Measurements from ENCODE around the gene FSTL1.

Gene FSTL1

DNA sequence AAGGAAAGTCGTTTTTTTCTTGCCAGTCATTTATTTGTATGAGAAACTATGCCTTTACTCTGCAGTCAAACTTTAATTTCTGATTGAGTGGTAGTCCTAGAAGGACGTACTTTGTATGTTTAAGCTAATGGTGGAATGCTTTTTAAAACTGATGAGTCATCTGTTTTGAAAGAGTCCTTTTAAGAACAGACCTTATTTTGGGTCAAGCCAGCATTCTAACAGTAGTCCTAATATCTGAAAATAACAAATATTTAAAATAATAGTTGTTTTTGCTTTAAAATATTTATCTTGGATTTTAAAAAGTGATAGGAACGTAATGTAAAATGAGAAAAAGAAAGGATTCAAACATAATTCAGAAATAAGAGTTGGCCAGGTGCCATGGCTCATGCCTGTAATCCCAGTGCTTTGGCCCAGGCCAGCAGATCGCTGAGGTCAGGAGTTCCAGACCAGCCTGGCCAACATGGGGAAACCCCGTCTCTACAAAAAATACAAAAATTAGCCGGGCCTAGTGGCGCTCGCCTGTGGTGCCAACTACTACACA, 100.3 kb downstream of the FSTL1 start:
- Mint-ChIP-seq H3K9me3 (no peaks in the 10 kb centered on the region), H3K27me3 (peaks cover 7% of the 10 kb centered on the region), H3K27ac (no peak overlapping the region), H3K4me3 (peak overlapping the region; percentile 82), H3K4me1 (ENCODE audit: low read depth) (peaks cover 34% of the 10 kb centered on the region), H3K36me3 (ENCODE audit: low read depth) (peaks cover 31% of the 10 kb centered on the region)
- DNase-seq, result no peak

DNA sequence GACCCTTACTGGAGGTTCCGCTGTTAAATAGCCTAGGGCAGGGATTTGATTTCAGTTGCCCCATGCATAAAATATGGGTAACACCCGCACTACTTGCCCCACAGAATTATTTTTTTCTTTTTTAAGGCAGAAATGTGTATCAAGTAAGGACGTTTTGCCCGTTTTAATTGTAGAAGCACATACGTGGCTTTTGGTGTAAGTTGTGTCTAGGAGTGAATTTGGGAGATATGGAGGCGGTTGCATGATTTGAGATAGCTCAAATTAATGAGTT, 101.0 kb downstream of the FSTL1 start:
- Mint-ChIP-seq H3K36me3 (ENCODE audit: low read depth) (peaks cover 37% of the 10 kb centered on the region), H3K9me3 (no peaks in the 10 kb centered on the region), H3K4me1 (ENCODE audit: low read depth) (peaks cover 41% of the 10 kb centered on the region), H3K4me3 (peak overlapping the region; percentile 82), H3K27me3 (peaks cover 2% of the 10 kb centered on the region), H3K27ac (peak overlapping the region; percentile 95)
- DNase-seq, result no peak

DNA sequence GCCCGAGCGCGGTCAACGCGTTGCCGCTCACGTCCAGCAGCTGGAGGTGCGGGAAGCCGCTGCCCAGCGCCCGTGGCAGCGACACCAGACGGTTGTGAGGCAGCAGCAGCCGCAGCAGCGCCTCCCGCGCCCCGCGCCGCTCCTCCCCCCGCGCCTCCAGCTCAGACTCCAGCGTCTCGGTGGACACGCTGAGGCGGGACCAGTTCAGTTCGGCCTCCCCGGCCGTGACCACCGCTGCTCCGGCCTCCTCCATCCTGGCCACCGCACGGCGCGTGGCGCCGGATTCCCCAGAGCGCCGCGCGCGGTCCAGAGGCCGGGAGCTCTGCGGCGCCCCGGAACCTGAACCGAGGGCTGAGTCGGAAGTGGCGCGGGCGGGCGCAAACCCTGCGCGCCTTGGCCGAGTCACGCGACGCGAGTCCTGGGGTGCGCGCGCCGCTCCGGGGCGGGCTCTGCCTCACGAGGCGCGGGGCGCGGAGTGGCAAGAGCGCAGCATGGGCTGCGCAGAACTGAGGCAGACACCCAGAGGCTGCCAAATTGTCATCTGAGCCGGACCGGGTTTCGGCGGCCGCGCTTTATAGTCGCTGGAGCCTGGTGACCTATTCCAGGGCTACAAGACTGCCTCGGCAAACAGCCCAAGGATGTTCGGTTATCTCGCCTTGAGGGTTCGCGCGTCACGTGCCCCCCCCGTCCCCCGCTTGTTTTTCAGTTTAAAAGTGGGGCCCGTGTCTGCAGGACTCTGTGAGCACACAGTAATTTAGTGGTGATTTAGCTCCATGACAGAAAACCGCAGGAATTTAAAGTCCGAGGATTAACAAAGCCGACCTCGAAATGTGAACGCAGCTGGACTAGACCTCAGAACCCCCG, 101.6 kb downstream of the FSTL1 start, which contains the start of gene LRRC58:
Gene LRRC58, minus strand, starts transcription at position 364 of the 864 bp plus-strand sequence. Its CDS starts 111 bp downstream, at position 253.
- Mint-ChIP-seq H3K27me3 (no peaks in the 10 kb centered on the region), H3K4me1 (ENCODE audit: low read depth) (peaks cover 47% of the 10 kb centered on the region), H3K9me3 (no peaks in the 10 kb centered on the region), H3K36me3 (ENCODE audit: low read depth) (peaks cover 42% of the 10 kb centered on the region), H3K27ac (peak within 1 kb of the TSS; percentile 95), H3K4me3 (peak within 1 kb of the TSS; percentile 82)
- peak; percentile 93 for DNase-seq

DNA sequence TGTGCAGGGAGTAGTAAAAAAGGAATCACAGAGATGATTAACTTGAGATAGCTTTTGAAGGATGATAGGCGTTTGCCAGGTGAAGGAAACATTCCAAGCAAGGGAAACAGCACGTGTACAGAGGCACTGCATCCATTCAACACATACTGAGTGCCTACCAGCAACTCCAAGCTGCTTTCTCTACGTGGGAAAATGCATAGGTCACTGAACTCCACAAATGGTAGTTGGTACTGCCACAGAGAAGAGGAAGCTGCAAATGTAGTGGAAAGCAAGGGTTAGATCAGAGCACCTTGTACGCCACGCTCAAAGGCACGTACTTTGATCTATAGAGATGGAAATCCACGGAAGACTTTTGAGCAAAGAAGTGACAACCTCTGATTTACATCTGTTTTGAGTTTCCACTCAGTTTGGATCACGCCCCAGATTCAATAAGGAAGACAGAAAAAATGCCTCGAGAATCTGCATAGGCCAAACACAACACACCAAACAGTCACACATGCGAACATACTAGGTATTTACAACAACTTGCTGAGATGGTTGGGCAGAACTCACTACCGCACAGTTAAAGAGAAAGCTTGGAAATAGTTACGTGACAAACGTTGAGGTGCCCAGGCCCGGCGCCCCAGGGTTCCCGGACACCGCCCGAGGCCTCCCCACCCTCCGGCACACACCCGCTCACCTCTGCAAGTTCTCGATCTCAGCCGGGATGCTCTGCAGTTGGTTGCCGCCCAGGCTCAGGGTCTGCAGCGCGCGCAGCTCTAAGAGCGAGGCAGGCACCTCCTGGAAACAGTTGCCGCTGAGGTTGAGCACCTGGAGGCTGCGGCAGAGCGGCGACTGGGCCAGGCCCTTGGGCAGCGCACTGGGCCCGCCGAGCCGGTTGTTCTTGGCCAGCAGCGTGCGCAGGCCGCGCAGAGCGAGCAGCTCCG, 102.5 kb downstream of the FSTL1 start:
- DNase-seq, result no peak
- Mint-ChIP-seq H3K27ac (peak overlapping the region; percentile 87), H3K9me3 (no peaks in the 10 kb centered on the region), H3K36me3 (ENCODE audit: low read depth) (peaks cover 50% of the 10 kb centered on the region), H3K27me3 (no peaks in the 10 kb centered on the region), H3K4me3 (peak overlapping the region; percentile 82), H3K4me1 (ENCODE audit: low read depth) (peaks cover 54% of the 10 kb centered on the region)

DNA sequence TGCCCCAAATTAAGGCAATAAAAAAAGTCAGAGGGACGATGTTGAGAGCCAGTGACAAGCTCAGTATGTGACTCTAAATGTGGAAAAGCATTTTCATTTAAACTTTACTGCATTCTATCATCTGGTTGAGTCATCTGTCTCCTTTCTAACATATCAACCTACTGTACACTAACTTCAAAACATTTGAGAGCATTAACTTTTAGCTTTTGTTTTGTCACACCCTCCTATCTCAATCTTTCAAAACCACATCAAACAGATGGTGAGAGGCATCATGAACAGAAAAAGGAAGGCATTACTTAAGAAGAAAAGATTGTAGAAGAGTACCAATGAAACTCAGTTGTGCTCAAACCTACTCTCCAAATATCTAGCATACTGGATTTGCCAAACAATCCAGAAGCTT, 106.4 kb downstream of the FSTL1 start:
- Mint-ChIP-seq H3K27ac (peak overlapping the region; percentile 84), H3K27me3 (no peaks in the 10 kb centered on the region), H3K4me1 (ENCODE audit: low read depth) (peaks cover 67% of the 10 kb centered on the region), H3K36me3 (ENCODE audit: low read depth) (peaks cover 83% of the 10 kb centered on the region), H3K9me3 (peaks cover 4% of the 10 kb centered on the region), H3K4me3 (peak overlapping the region; percentile 51)
- DNase-seq, result no peak

Measured in activated T-cell treated with anti-CD3 and anti-CD28 coated beads, Interleukin-2, amount 50 U/mL, for 24 hours (primary cell).